Liver (tissue), 3 donors: ENCODE results near the gene SCAMP1.
A peak's percentile ranks its signal among the peaks of the same experiment; 100 is the strongest.

Experiments
- HNF4A ChIP-seq, 2 donors: conservative IDR thresholded peaks; 2 replicates each; pipeline ENCODE4 v1.6.1; 2016; ENCODE audit warnings: antibody characterized with exemption in 2 of 2, mild to moderate bottlenecking in 2 of 2
- JUND ChIP-seq, 2 donors: IDR thresholded peaks; 2 replicates each; pipeline ENCODE4 v1.6.1; 2016; ENCODE audit warnings: antibody characterized with exemption in 2 of 2
- NR2F2 ChIP-seq: IDR thresholded peaks from 2 replicates; pipeline ENCODE4 v1.6.1; 2016; ENCODE audit warnings: antibody characterized with exemption
- RAD21 ChIP-seq, 2 donors: IDR thresholded peaks; 2 replicates each; pipeline ENCODE4 v1.6.1; 2016; ENCODE audit warnings: antibody characterized with exemption in 2 of 2, mild to moderate bottlenecking in 2 of 2
- RXRA ChIP-seq, 2 donors: IDR thresholded peaks; 2 replicates each; pipeline ENCODE4 v1.6.1; 2017 to 2018; ENCODE audit warnings: antibody characterized with exemption in 2 of 2, mild to moderate bottlenecking in 1 of 2
- SP1 ChIP-seq: IDR thresholded peaks from 2 replicates; pipeline ENCODE4 v1.6.1; 2018; ENCODE audit warnings: antibody characterized with exemption, mild to moderate bottlenecking
- TF ChIP-seq, protein P1 (sequence below): fragments of 150-350 bp; IDR thresholded peaks from 2 replicates; pipeline ENCODE4 v1.5.1; 2017; ENCODE audit warnings: improper control_type of control experiment, low read depth, low read length; ENCODE audit not compliant: missing input control
- donor health status: healthy.
- donor health status: healthy.

DNA sequence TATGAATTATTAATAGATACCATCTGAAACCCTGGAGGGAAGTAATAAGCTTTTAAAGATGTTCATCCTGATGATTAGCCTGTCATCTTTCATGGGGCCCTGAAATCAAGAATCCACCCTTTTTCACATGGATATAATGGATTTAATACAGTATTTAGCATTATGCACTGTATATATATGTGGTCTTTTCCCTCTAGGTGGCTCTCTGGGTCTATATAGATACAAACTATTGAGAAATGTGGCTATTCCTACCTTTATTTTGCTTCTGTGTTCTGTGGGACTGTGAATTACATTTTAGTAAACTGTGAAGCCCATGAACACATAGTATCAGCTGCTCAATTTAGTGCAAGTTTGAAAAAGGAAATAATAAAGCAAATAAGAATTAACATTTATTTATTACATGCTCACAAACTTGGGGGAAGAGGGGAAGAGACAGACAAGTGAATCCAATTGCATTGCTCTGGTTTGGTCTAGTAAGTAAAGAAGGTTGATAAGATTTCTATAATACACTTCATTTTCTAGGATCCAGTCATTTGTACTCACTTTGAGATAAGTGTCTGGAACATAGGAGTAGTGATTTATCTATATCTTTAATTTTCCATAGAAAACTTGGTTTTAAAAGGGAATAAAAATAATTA is 112.2 kb downstream of the SCAMP1 start:
- TF ChIP-seq, protein P1, sequence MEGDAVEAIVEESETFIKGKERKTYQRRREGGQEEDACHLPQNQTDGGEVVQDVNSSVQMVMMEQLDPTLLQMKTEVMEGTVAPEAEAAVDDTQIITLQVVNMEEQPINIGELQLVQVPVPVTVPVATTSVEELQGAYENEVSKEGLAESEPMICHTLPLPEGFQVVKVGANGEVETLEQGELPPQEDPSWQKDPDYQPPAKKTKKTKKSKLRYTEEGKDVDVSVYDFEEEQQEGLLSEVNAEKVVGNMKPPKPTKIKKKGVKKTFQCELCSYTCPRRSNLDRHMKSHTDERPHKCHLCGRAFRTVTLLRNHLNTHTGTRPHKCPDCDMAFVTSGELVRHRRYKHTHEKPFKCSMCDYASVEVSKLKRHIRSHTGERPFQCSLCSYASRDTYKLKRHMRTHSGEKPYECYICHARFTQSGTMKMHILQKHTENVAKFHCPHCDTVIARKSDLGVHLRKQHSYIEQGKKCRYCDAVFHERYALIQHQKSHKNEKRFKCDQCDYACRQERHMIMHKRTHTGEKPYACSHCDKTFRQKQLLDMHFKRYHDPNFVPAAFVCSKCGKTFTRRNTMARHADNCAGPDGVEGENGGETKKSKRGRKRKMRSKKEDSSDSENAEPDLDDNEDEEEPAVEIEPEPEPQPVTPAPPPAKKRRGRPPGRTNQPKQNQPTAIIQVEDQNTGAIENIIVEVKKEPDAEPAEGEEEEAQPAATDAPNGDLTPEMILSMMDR: no peak
- no peak for TF ChIP-seq HNF4A (conservative IDR thresholded peaks at IDR 0.05)
- no peak for TF ChIP-seq NR2F2
- TF ChIP-seq RXRA (IDR thresholded peaks at IDR 0.05): no peak
- TF ChIP-seq RAD21 (IDR thresholded peaks at IDR 0.05): peak; percentile 19 to 59
- no peak for TF ChIP-seq JUND (IDR thresholded peaks at IDR 0.05)
- TF ChIP-seq SP1: no peak
